ENCODE data around the gene TTC28. TPM values are rescaled to one million over a fixed set of nuclear protein-coding genes. Genes with fewer than 3 reads are reported as not detected.

Gene TTC28
- total RNA-seq, 1 experiment from 2014 or later, result 0.12 TPM

DNA sequence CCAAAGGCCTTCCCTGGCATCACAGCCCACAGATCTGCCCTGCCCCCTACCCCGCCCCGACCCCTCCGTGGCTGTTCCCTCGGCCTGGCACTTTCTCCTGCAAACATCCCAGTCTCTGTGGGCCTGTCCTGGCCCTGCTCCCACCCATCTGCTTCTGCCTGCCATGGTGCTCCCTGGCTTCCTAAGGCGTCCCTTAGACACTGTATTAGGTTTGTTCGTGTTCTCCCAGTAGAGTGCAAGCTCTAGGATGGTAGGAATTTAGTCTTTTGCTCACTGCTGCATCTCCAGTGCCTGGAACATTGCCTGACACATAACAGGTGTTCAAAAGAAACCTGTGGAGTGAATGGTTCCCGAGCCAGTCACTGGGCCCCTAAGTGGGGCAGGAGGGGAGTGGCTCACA is 690.9 kb downstream of the TTC28 start:
- H3K27ac ChIP-seq (ENCODE audit: low read depth, low read length), result no peak overlapping the region
- DNase-seq (ENCODE audit: low read depth, low spot score) (no peak), ATAC-seq (no peak)
- ChIA-PET POLR2A (no interaction called here), CTCF (no interaction called here), RAD21 (ENCODE audit: low non-redundant PET in 1 of 2, low total read pairs in 2 of 2, uncharacterized antibody in 2 of 2, unreplicated experiment in 2 of 2) (no interaction called here)
- intact Hi-C loops (cut with micrococcal nuclease), result no loop called here
- H3K9me3 ChIP-seq (ENCODE audit: control insufficient read depth in 1 of 2, insufficient read depth in 1 of 2, low read depth in 1 of 2, low read length in 2 of 2), result no peaks in the 10 kb centered on the region
- no peak overlapping the region for H3K4me2 ChIP-seq (ENCODE audit: low read length)
- no peak overlapping the region for H3K9ac ChIP-seq (ENCODE audit: low read length)
- H3K4me3 ChIP-seq (replicated peaks in 1 of 2; ENCODE audit: low read depth in 1 of 2, low read length in 2 of 2), result no peak overlapping the region
- H4K20me1 ChIP-seq (ENCODE audit: insufficient read depth), result no peaks in the 10 kb centered on the region
- no peak overlapping the region for H2AFZ ChIP-seq (ENCODE audit: low read depth, low read length, poor library complexity, severe bottlenecking)
- H3K79me2 ChIP-seq (ENCODE audit: insufficient read depth, low read length), result no peaks in the 10 kb centered on the region
- BruUV-seq (replicated peaks), result no TSS peak
- TF ChIP-seq JUND (IDR thresholded peaks at IDR 0.05), result no peak
- TF ChIP-seq, protein P1, sequence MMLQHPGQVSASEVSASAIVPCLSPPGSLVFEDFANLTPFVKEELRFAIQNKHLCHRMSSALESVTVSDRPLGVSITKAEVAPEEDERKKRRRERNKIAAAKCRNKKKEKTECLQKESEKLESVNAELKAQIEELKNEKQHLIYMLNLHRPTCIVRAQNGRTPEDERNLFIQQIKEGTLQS (IDR thresholded peaks at IDR 0.05), result no peak
- no peak for TF ChIP-seq CBX3 (IDR thresholded peaks at IDR 0.05; ENCODE audit: low read depth)
- no peak for TF ChIP-seq ELF1 (IDR thresholded peaks at IDR 0.05; ENCODE audit: borderline replicate concordance, low read depth)
- no peaks in the 10 kb centered on the region for H3K36me3 ChIP-seq (ENCODE audit: control insufficient read depth in 1 of 2, insufficient read depth in 2 of 2, low read length in 2 of 2)
- H3K9me2 ChIP-seq (ENCODE audit: insufficient read depth), result no peaks in the 10 kb centered on the region
- peaks cover 2 to 7% of the 10 kb centered on the region in 2 experiments; a peak in 2 of 4 replicates for H3K4me1 ChIP-seq (ENCODE audit: control insufficient read depth in 1 of 2, insufficient read depth in 2 of 2, low read length in 2 of 2)
- no peaks in the 10 kb centered on the region for H3K27me3 ChIP-seq (ENCODE audit: insufficient read depth, low read length)

DNA sequence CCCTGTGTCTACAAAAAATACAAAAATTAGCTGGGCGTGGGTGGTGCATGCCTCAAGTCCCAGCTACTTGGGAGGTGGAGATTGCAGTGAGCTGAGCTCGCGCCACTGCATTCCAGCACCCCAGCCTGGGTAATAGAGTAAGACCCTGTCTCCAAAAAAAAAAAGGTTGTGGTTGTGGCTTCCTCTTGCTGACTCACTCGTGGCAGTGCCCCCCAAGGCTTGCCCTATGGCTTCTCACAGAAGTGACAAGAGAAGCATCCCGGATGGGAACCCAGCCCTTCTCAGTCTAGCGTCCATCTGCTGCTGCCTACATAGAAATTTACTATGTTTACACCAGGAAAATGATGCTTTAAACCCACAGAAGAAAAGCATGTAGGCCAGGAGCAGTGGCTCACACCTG is 692.1 kb downstream of the TTC28 start:
- POLR2A ChIA-PET, result no interaction called here
- intact Hi-C loops (cut with micrococcal nuclease), result no loop called here
- no peaks in the 10 kb centered on the region for H3K9me2 ChIP-seq (ENCODE audit: insufficient read depth)
- TF ChIP-seq POLR2AphosphoS5 (IDR thresholded peaks at IDR 0.05; ENCODE audit: low read depth, low read length), result no peak
- TF ChIP-seq FOSL1 (IDR thresholded peaks at IDR 0.05; ENCODE audit: low read depth), result no peak
- no peak for TF ChIP-seq ZNF274 (IDR thresholded peaks at IDR 0.05; ENCODE audit: low read depth, low read length)
- no peak for TF ChIP-seq POLR2A (IDR thresholded peaks at IDR 0.05; ENCODE audit: borderline replicate concordance, extremely low read depth, insufficient read depth, insufficient read length)
- TF ChIP-seq RAD21 (IDR thresholded peaks at IDR 0.05; ENCODE audit: low read depth), result no peak
- TF ChIP-seq, protein P1 (IDR thresholded peaks at IDR 0.05), result no peak
- TF ChIP-seq, protein P2, sequence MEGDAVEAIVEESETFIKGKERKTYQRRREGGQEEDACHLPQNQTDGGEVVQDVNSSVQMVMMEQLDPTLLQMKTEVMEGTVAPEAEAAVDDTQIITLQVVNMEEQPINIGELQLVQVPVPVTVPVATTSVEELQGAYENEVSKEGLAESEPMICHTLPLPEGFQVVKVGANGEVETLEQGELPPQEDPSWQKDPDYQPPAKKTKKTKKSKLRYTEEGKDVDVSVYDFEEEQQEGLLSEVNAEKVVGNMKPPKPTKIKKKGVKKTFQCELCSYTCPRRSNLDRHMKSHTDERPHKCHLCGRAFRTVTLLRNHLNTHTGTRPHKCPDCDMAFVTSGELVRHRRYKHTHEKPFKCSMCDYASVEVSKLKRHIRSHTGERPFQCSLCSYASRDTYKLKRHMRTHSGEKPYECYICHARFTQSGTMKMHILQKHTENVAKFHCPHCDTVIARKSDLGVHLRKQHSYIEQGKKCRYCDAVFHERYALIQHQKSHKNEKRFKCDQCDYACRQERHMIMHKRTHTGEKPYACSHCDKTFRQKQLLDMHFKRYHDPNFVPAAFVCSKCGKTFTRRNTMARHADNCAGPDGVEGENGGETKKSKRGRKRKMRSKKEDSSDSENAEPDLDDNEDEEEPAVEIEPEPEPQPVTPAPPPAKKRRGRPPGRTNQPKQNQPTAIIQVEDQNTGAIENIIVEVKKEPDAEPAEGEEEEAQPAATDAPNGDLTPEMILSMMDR (IDR thresholded peaks at IDR 0.05 in 2 of 3, conservative IDR thresholded peaks at IDR 0.05 in 1 of 3; ENCODE audit: borderline replicate concordance in 1 of 3, insufficient read depth in 1 of 3, low read depth in 2 of 3, low read length in 2 of 3), result no peak
- TF ChIP-seq TCF7L2 (IDR thresholded peaks at IDR 0.05; ENCODE audit: borderline replicate concordance, extremely low read depth, insufficient read depth, insufficient read length), result no peak
- no peak for TF ChIP-seq EZH2phosphoT487 (IDR thresholded peaks at IDR 0.05; ENCODE audit: borderline replicate concordance)
- TF ChIP-seq, protein P3, sequence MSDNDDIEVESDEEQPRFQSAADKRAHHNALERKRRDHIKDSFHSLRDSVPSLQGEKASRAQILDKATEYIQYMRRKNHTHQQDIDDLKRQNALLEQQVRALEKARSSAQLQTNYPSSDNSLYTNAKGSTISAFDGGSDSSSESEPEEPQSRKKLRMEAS (IDR thresholded peaks at IDR 0.05), result no peak
- TF ChIP-seq, protein P4, sequence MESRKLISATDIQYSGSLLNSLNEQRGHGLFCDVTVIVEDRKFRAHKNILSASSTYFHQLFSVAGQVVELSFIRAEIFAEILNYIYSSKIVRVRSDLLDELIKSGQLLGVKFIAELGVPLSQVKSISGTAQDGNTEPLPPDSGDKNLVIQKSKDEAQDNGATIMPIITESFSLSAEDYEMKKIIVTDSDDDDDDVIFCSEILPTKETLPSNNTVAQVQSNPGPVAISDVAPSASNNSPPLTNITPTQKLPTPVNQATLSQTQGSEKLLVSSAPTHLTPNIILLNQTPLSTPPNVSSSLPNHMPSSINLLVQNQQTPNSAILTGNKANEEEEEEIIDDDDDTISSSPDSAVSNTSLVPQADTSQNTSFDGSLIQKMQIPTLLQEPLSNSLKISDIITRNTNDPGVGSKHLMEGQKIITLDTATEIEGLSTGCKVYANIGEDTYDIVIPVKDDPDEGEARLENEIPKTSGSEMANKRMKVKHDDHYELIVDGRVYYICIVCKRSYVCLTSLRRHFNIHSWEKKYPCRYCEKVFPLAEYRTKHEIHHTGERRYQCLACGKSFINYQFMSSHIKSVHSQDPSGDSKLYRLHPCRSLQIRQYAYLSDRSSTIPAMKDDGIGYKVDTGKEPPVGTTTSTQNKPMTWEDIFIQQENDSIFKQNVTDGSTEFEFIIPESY (IDR thresholded peaks at IDR 0.05; ENCODE audit: extremely low read depth, insufficient replicate concordance, low read length), result no peak
- no peak for TF ChIP-seq CEBPB (IDR thresholded peaks at IDR 0.05; ENCODE audit: low read depth)
- no peak for TF ChIP-seq YY1 (IDR thresholded peaks at IDR 0.05; ENCODE audit: extremely low read depth, insufficient replicate concordance, low read depth, low read length)
- no peak for TF ChIP-seq EZH2 (IDR thresholded peaks at IDR 0.05)

More for the DNA sequence above, 692.1 kb downstream of the TTC28 start:
- RAD21 ChIA-PET (ENCODE audit: low non-redundant PET in 1 of 2, low total read pairs in 2 of 2, uncharacterized antibody in 2 of 2, unreplicated experiment in 2 of 2), result no interaction called here
- Histone ChIP-seq H4K20me1 (ENCODE audit: insufficient read depth) (no peaks in the 10 kb centered on the region), H3K4me3 (replicated peaks in 1 of 2; ENCODE audit: low read depth in 1 of 2, low read length in 2 of 2) (no peak overlapping the region), H2AFZ (ENCODE audit: low read depth, low read length, poor library complexity, severe bottlenecking) (no peak overlapping the region), H3K27me3 (ENCODE audit: insufficient read depth, low read length) (no peaks in the 10 kb centered on the region), H3K4me2 (ENCODE audit: low read length) (no peak overlapping the region), H3K4me1 (ENCODE audit: control insufficient read depth in 1 of 2, insufficient read depth in 2 of 2, low read length in 2 of 2) (peaks cover 2 to 7% of the 10 kb centered on the region in 2 experiments; a peak in 2 of 4 replicates), H3K9ac (ENCODE audit: low read length) (no peak overlapping the region), H3K27ac (ENCODE audit: low read depth, low read length) (no peak overlapping the region), H3K36me3 (ENCODE audit: control insufficient read depth in 1 of 2, insufficient read depth in 2 of 2, low read length in 2 of 2) (no peaks in the 10 kb centered on the region), H3K79me2 (ENCODE audit: insufficient read depth, low read length) (no peaks in the 10 kb centered on the region), H3K9me3 (ENCODE audit: control insufficient read depth in 1 of 2, insufficient read depth in 1 of 2, low read depth in 1 of 2, low read length in 2 of 2) (no peaks in the 10 kb centered on the region)
- ATAC-seq, result no peak
- no peak for DNase-seq (ENCODE audit: low read depth, low spot score)
- CTCF ChIA-PET, result no interaction called here
- BruUV-seq (replicated peaks), result no TSS peak
